K562 (cell line): ENCODE measurements around the gene XPO4. TPM values are rescaled to one million over a fixed set of nuclear protein-coding genes. Genes with fewer than 3 reads are reported as not detected.

ENCODE experiments used
- ETV1 ChIP-seq: fragments of 450-650 bp; conservative IDR thresholded peaks from 2 replicates; pipeline ENCODE4 v1.6.1; 2016; ENCODE audit warnings: missing genetic modification characterization, control low read depth, low read depth, missing compliant biosample characterization
- ILF3 ChIP-seq: fragments of 450-650 bp; IDR thresholded peaks from 2 replicates; pipeline ENCODE4 v1.6.1; 2018; ENCODE audit warnings: antibody characterized with exemption, mild to moderate bottlenecking, moderate library complexity, borderline replicate concordance
- KLF13 ChIP-seq: fragments of 450-650 bp; IDR thresholded peaks from 2 replicates; pipeline ENCODE4 v1.6.1; 2016; ENCODE audit warnings: missing genetic modification characterization, low read depth, mild to moderate bottlenecking, missing compliant biosample characterization, moderate library complexity, borderline replicate concordance
- MXI1 ChIP-seq: IDR thresholded peaks from 2 replicates; pipeline ENCODE4 v1.6.1; 2011; ENCODE audit warnings: low read depth, mild to moderate bottlenecking, improper control_type of control experiment, low read length
- SOX6 ChIP-seq: fragments of 450-650 bp; IDR thresholded peaks from 2 replicates; pipeline ENCODE4 v1.6.1; 2014; ENCODE audit warnings: mild to moderate bottlenecking
- TAF1 ChIP-seq: IDR thresholded peaks from 2 replicates; pipeline ENCODE4 v1.6.1; 2011; ENCODE audit warnings: mild to moderate bottlenecking, low read length, moderate library complexity; ENCODE audit not compliant: insufficient read depth, control insufficient read depth, severe bottlenecking; ENCODE audit errors: extremely low read depth
- TOE1 ChIP-seq, 2 experiments: fragments of 450-650 bp in 1 of 2; sonication (generic) in 1 of 2; formaldehyde crosslinking in 1 of 2; IDR thresholded peaks; 2 replicates each; pipeline versions ENCODE4 v1.7.1 to v1.8.0; 2016 to 2022; ENCODE audit warnings: borderline replicate concordance in 2 of 2, mild to moderate bottlenecking in 2 of 2, antibody characterized with exemption in 1 of 2, inconsistent platforms in 1 of 2, low read depth in 1 of 2, missing genetic modification reagents in 1 of 2, moderate library complexity in 1 of 2
- ZC3H11A ChIP-seq: IDR thresholded peaks from 2 replicates; pipeline ENCODE4 v1.6.1; 2012; ENCODE audit warnings: low read depth, low read length, improper control_type of control experiment
- polyA plus RNA-seq, 8 experiments: library from polyadenylated mRNA; depleted of rRNA in 4 of 8; stranded (reverse) in 5 of 8; unstranded in 3 of 8; fragments of >200 nt; fragmentation: Nextera tagmentation in 2 of 8; fragmentation: Illumina TruSeq in 1 of 8; extraction: Ambion mirVana in 2 of 8; extraction: Trizol in 1 of 8; gene quantifications; 2 replicates each; pipeline versions ENCODE4 v1.2.1 to v1.2.3, GENCODE V29; 2011 to 2014; ENCODE audit warnings: inconsistent platforms in 1 of 8, missing spikeins in 1 of 8
- total RNA-seq, 7 experiments: library from RNA; depleted of rRNA in 6 of 7; stranded (reverse); fragments of >200 nt in 6 of 7; fragmentation: Illumina TruSeq in 2 of 7; extraction: Trizol in 2 of 7; gene quantifications; 2 replicates each; pipeline versions ENCODE4 v1.2.1 to v1.2.3, GENCODE V29; 2011 to 2021; ENCODE audit warnings: low replicate concordance in 1 of 7
- TF ChIP-seq, protein P1 (sequence below): sonication (generic); formaldehyde crosslinking; IDR thresholded peaks from 2 replicates; pipeline ENCODE4 v1.8.0; 2023; ENCODE audit warnings: mild to moderate bottlenecking, missing genetic modification reagents
- TF ChIP-seq, protein P2 (sequence below): fragments of 450-650 bp; formaldehyde crosslinking; IDR thresholded peaks from 2 replicates; pipeline ENCODE4 v1.4.0; 2020; ENCODE audit warnings: mild to moderate bottlenecking, moderate library complexity
- TF ChIP-seq, protein P3 (sequence below), 2 experiments: fragments of 450-650 bp in 1 of 2; sonication (generic) in 1 of 2; formaldehyde crosslinking in 1 of 2; IDR thresholded peaks in 1 of 2; conservative IDR thresholded peaks in 1 of 2; 2 replicates each; pipeline versions ENCODE4 v1.6.1 to v1.8.1; 2016 to 2023; ENCODE audit warnings: mild to moderate bottlenecking in 2 of 2, moderate library complexity in 2 of 2, inconsistent platforms in 1 of 2, missing genetic modification reagents in 1 of 2

Gene XPO4
- total and polyA plus RNA-seq, 9 of the 15 experiments (the other 6 are each of a cell fraction or from before 2014, with no cell fraction given), result 5.5 to 25.1 (median 17.5) TPM

DNA sequence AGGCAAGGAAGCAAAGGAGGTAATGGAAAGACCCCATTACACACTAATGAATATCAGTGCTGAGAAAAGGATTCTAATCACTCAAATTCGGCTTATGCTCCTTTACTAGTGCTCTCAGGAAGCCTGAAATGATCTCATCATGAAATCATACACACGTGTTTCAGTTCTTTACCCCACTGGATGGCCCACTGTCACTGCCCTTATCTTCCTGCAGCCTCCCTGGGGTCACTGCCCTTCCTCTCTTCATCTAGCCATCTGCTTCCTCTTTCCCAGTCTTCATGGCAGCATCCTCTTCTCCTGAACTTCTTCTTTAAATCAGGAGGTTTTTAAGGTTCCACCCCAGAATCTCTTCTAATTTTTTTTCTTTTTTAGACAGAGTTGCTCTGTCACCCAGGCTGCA lies 100.8 kb downstream of the XPO4 start (continued):
- TF ChIP-seq, protein P1, sequence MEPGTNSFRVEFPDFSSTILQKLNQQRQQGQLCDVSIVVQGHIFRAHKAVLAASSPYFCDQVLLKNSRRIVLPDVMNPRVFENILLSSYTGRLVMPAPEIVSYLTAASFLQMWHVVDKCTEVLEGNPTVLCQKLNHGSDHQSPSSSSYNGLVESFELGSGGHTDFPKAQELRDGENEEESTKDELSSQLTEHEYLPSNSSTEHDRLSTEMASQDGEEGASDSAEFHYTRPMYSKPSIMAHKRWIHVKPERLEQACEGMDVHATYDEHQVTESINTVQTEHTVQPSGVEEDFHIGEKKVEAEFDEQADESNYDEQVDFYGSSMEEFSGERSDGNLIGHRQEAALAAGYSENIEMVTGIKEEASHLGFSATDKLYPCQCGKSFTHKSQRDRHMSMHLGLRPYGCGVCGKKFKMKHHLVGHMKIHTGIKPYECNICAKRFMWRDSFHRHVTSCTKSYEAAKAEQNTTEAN, result no peak
- TF ChIP-seq, protein P2, sequence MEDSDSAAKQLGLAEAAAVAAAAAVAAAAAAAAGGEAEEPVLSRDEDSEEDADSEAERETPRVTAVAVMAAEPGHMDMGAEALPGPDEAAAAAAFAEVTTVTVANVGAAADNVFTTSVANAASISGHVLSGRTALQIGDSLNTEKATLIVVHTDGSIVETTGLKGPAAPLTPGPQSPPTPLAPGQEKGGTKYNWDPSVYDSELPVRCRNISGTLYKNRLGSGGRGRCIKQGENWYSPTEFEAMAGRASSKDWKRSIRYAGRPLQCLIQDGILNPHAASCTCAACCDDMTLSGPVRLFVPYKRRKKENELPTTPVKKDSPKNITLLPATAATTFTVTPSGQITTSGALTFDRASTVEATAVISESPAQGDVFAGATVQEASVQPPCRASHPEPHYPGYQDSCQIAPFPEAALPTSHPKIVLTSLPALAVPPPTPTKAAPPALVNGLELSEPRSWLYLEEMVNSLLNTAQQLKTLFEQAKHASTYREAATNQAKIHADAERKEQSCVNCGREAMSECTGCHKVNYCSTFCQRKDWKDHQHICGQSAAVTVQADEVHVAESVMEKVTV (CRISPR knock-in tag), result no peak
- TF ChIP-seq, protein P3, sequence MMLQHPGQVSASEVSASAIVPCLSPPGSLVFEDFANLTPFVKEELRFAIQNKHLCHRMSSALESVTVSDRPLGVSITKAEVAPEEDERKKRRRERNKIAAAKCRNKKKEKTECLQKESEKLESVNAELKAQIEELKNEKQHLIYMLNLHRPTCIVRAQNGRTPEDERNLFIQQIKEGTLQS (IDR thresholded peaks at IDR 0.05), result peak; percentile 87
- TF ChIP-seq, protein P3 (CRISPR knock-in tag; conservative IDR thresholded peaks at IDR 0.05), result no peak
- TF ChIP-seq MXI1 (no peak), SOX6 (peak; percentile 26; the same call in 1 of the 2 replicates), ZC3H11A (no peak), KLF13 (tag) (no peak), TOE1 (IDR thresholded peaks at IDR 0.05; ENCODE audit: borderline replicate concordance) (no peak), TOE1 (CRISPR knock-in tag; IDR thresholded peaks at IDR 0.05; ENCODE audit: borderline replicate concordance, low read depth) (no peak), ETV1 (tag) (no peak), TAF1 (no peak), ILF3 (no peak)
